ENCODE data around the gene AP3S1. TPM values are rescaled to one million over a fixed set of nuclear protein-coding genes. Genes with fewer than 3 reads are reported as not detected.

AP3S1 gene
- total and polyA plus RNA-seq, 4 donors, result 86.5 to 273 (median 116) TPM

- 4% methylated on average over 42 of the region's 42 CpGs for WGBS, 2 donors
- DNase-seq (peak; percentile 52 to 78), ATAC-seq (ENCODE audit: low FRiP score) (peak; percentile 37)
- Histone ChIP-seq H3K9me3 (ENCODE audit: control insufficient read depth, low read length) (no peaks in the 10 kb centered on the region), H3K27ac (ENCODE audit: low read depth in 1 of 2, low read length in 2 of 2) (peak overlapping the region in 1 of 2 donors; percentile 23), H3K4me1 (ENCODE audit: control insufficient read depth in 1 of 2, insufficient read depth in 2 of 2, low read length in 2 of 2) (no peaks in the 10 kb centered on the region), H3K4me3 (ENCODE audit: low read length in 2 of 2) (peak overlapping the region; percentile 5 to 9), H3K36me3 (ENCODE audit: control insufficient read depth in 1 of 2, insufficient read depth in 2 of 2, low read length in 1 of 2) (no peaks in the 10 kb centered on the region), H3K27me3 (ENCODE audit: control insufficient read depth in 1 of 2, insufficient read depth in 2 of 2, low read length in 1 of 2) (no peaks in the 10 kb centered on the region)
- intact Hi-C loops (cut with DNase I), result loop anchor here in 1 of 2 donors (10.0 kb wide), 1 partner anchor 117 kb away; the partner anchor contains the start of genes AP3S1 and ATG12
These were observed 119.9 kb downstream of the AP3S1 start for GRCh38 chr5:115961381-115962238.

DNA sequence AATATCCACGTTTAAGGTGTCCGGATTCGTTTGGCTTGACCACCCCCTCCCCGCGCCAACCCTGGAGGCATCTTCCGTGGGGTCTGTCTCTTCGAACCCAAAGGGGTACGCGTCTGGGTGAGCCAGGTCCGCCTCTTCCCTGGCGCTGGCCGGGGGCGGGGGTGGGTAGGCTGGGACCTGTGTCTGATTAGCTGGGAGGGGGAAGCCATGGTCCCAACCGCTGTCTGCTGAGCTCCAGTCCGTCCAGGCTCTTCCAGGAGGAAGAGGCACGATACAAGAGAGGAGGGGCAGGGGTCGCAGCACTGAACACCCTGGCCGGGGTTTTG is 120.5 kb downstream of the AP3S1 start, which contains the start of gene LVRN:
TSS of gene LVRN (plus strand) at position 237 of the 326 bp plus-strand sequence. CDS start 143 bp downstream, outside the sequence.
- DNase-seq (no peak), ATAC-seq (ENCODE audit: low FRiP score) (no peak)
- no peaks in the 10 kb centered on the region for H3K4me1 ChIP-seq (ENCODE audit: control insufficient read depth in 1 of 2, insufficient read depth in 2 of 2, low read length in 2 of 2)
- intact Hi-C loops (cut with DNase I), result loop anchor here in 1 of 2 donors (10.0 kb wide), 1 partner anchor 117 kb away; the partner anchor contains the start of genes AP3S1 and ATG12
- H3K4me3 ChIP-seq (ENCODE audit: low read length in 2 of 2), result peak within 1 kb of the TSS; percentile 5 to 9
- 4 to 6% methylated on average over 15 to 18 of the region's 18 CpGs for WGBS, 2 donors
- H3K36me3 ChIP-seq (ENCODE audit: control insufficient read depth in 1 of 2, insufficient read depth in 2 of 2, low read length in 1 of 2), result no peaks in the 10 kb centered on the region
- peak within 1 kb of the TSS in 1 of 2 donors; percentile 23 for H3K27ac ChIP-seq (ENCODE audit: low read depth in 1 of 2, low read length in 2 of 2)
- no peaks in the 10 kb centered on the region for H3K27me3 ChIP-seq (ENCODE audit: control insufficient read depth in 1 of 2, insufficient read depth in 2 of 2, low read length in 1 of 2)
- H3K9me3 ChIP-seq (ENCODE audit: control insufficient read depth, low read length), result no peaks in the 10 kb centered on the region

GRCh38 chr5:115962565-115963402 is 121.0 kb downstream of the AP3S1 start:
- Histone ChIP-seq H3K4me1 (ENCODE audit: control insufficient read depth in 1 of 2, insufficient read depth in 2 of 2, low read length in 2 of 2) (no peaks in the 10 kb centered on the region), H3K4me3 (ENCODE audit: low read length in 2 of 2) (no peak overlapping the region), H3K9me3 (ENCODE audit: control insufficient read depth, low read length) (no peaks in the 10 kb centered on the region), H3K27me3 (ENCODE audit: control insufficient read depth in 1 of 2, insufficient read depth in 2 of 2, low read length in 1 of 2) (no peaks in the 10 kb centered on the region), H3K36me3 (ENCODE audit: control insufficient read depth in 1 of 2, insufficient read depth in 2 of 2, low read length in 1 of 2) (no peaks in the 10 kb centered on the region), H3K27ac (ENCODE audit: low read depth in 1 of 2, low read length in 2 of 2) (no peak overlapping the region)
- WGBS, 2 donors, result 8 to 10% methylated on average over 70 to 71 of the region's 71 CpGs
- ATAC-seq (ENCODE audit: low FRiP score) (peak; percentile 73), DNase-seq (peak; percentile 58 to 82)
- intact Hi-C loops (cut with DNase I), result loop anchor here in 1 of 2 donors (10.0 kb wide), 1 partner anchor 118 kb away; the partner anchor contains the start of genes AP3S1 and ATG12

DNA sequence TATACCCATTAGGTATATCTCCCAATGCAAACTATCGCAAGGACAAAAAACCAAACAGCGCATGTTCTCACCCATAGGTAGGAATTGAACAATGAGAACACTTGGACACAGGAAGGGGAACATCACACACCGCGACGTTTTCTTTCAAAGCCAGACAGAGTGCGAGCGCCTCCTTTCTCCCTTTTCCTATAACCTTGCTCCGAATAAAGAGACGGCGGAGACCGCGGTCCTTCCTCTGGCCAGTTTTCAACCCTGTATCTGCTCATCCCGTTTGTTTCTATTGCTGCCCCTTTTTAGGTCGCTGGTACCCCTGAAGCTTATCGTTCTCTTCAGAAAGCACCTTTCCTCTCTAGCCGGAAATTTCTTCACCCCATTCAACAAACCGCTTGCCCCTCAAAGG is 121.8 kb downstream of the AP3S1 start:
- no peaks in the 10 kb centered on the region for H3K9me3 ChIP-seq (ENCODE audit: control insufficient read depth, low read length)
- H3K36me3 ChIP-seq (ENCODE audit: control insufficient read depth in 1 of 2, insufficient read depth in 2 of 2, low read length in 1 of 2), result no peaks in the 10 kb centered on the region
- no peak for DNase-seq
- no peak overlapping the region for H3K27ac ChIP-seq (ENCODE audit: low read depth in 1 of 2, low read length in 2 of 2)
- no peak overlapping the region for H3K4me3 ChIP-seq (ENCODE audit: low read length in 2 of 2)
- intact Hi-C loops (cut with DNase I), result loop anchor here in 1 of 2 donors (10.0 kb wide), 1 partner anchor 119 kb away; the partner anchor contains the start of genes AP3S1 and ATG12
- no peaks in the 10 kb centered on the region for H3K27me3 ChIP-seq (ENCODE audit: control insufficient read depth in 1 of 2, insufficient read depth in 2 of 2, low read length in 1 of 2)
- ATAC-seq (ENCODE audit: low FRiP score), result no peak
- H3K4me1 ChIP-seq (ENCODE audit: control insufficient read depth in 1 of 2, insufficient read depth in 2 of 2, low read length in 2 of 2), result no peaks in the 10 kb centered on the region
- 67 to 71% methylated on average over 17 of the region's 17 CpGs for WGBS, 2 donors

Other genes with a start within 250 kb of the AP3S1 start
- 10 to 100 TPM in 1 of 2 donors, 1 to 10 TPM in 1; 8.3 to 10.6 TPM for gene TICAM2, start 239.5 kb upstream of the AP3S1 start, total RNA-seq
- gene TICAM2, start 239.5 kb upstream of the AP3S1 start, polyA plus RNA-seq, result 1 to 10 TPM; 3.1 to 3.4 TPM
- gene TMED7, start 215.9 kb upstream of the AP3S1 start, total RNA-seq, result 100 to 1,000 TPM in 1 of 2 donors, 10 to 100 TPM in 1; 98.6 to 101 TPM
- 10 to 100 TPM; 35.1 to 37.3 TPM for gene TMED7, start 215.9 kb upstream of the AP3S1 start, polyA plus RNA-seq
- gene CDO1, start 25.3 kb upstream of the AP3S1 start, total RNA-seq, result 10 to 100 TPM; 11.6 to 27.7 TPM
- gene CDO1, start 25.3 kb upstream of the AP3S1 start, polyA plus RNA-seq, result 10 to 100 TPM; 93.9 to 97.9 TPM
- 10 to 100 TPM; 42.5 to 52.5 TPM for gene ATG12, start 370 bp upstream of the AP3S1 start, total RNA-seq
- 10 to 100 TPM; 45.3 to 62.6 TPM for gene ATG12, start 370 bp upstream of the AP3S1 start, polyA plus RNA-seq
- gene LVRN, start 120.5 kb downstream of the AP3S1 start, total RNA-seq, result 10 to 100 TPM in 1 of 2 donors, 1 to 10 TPM in 1; 1.4 to 11.0 TPM
- under 1 TPM; 0.26 to 0.88 TPM for gene LVRN, start 120.5 kb downstream of the AP3S1 start, polyA plus RNA-seq
- under 1 TPM in 1 of 2 donors, not detected in 1; 0.63 TPM for gene ARL14EPL, start 190.5 kb downstream of the AP3S1 start, total RNA-seq
- gene ARL14EPL, start 190.5 kb downstream of the AP3S1 start, polyA plus RNA-seq, result not detected
- gene COMMD10, start 243.1 kb downstream of the AP3S1 start, total RNA-seq, result 10 to 100 TPM; 24.9 to 36.1 TPM
- gene COMMD10, start 243.1 kb downstream of the AP3S1 start, polyA plus RNA-seq, result 10 to 100 TPM; 16.1 to 23.3 TPM

Data from aorta (tissue), 5 donors.